Activated CD4-positive, alpha-beta memory T cell treated with anti-CD3 and anti-CD28 coated beads for 36 hours (primary cell): Measurements from ENCODE around the gene MCM3AP. TPM values are rescaled to one million over a fixed set of nuclear protein-coding genes. Genes with fewer than 3 reads are reported as not detected.

Experiments
- CTCF ChIA-PET: fragments of 350-600 bp; sonication (Branson Sonifier 250); formaldehyde crosslinking; loops from one replicate; lab custom pipeline; 2021; ENCODE audit warnings: antibody characterized with exemption, inconsistent platforms; lab: Charles Lee
- POLR2A ChIA-PET: fragments of 350-600 bp; sonication (Branson Sonifier 250); formaldehyde crosslinking; loops from one replicate; lab custom pipeline; 2021; ENCODE audit warnings: antibody characterized with exemption; lab: Charles Lee
- DNase-seq: peaks from one replicate; pipeline ENCODE4 v3.0.0-alpha.2; 2020
- H3K27ac Mint-ChIP-seq: one replicate; pipeline ENCODE4 v1.8.0; 2021; ENCODE audit warnings: mixed read lengths
- H3K27me3 Mint-ChIP-seq: one replicate; pipeline ENCODE4 v1.8.0; 2021; ENCODE audit warnings: mixed read lengths
- H3K36me3 Mint-ChIP-seq: one replicate; pipeline ENCODE4 v1.8.0; 2021; ENCODE audit warnings: mixed read lengths
- H3K4me1 Mint-ChIP-seq: one replicate; pipeline ENCODE4 v1.8.0; 2021; ENCODE audit warnings: low read depth, mixed read lengths
- H3K4me3 Mint-ChIP-seq: one replicate; pipeline ENCODE4 v1.8.0; 2021; ENCODE audit warnings: mild to moderate bottlenecking, mixed read lengths
- H3K9me3 Mint-ChIP-seq: one replicate; pipeline ENCODE4 v1.8.0; 2021; ENCODE audit warnings: mixed read lengths
- intact Hi-C: fragments of 100-400 bp; cut with micrococcal nuclease; formaldehyde crosslinking; loops from one replicate; pipeline ENCODE4 v1.15.1; 2023
- total RNA-seq, 2 experiments: library from RNA; stranded (reverse); gene quantifications; one replicate each; pipeline ENCODE4 v1.2.3, GENCODE V29; 2021

The MCM3AP gene
- total RNA-seq: 100 to 1,000 TPM; 117 to 126 TPM

DNA sequence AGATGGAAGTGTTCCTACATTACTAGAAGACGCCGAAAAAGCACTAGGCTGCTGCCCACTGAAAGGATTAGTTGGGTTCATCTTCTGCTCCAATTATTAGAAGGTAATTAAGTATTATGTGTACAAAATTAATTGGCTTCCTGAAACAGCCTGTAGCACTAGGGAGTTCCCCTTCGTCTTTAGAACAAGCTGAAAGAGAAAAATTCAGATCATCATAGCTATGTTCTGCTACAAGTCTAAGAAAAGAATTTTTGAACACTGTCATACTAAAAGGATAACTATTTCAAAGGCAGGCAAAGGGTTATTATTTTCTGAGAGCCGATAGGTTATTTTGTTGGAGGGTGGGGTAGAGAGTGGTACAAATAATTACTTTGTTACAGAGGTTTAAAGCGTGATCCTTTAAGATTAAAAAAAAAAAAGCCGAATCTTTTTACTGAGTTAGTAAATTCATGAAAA lies at the start of gene MCM3AP:
Gene MCM3AP (minus strand): TSS at position 406 of the 456 bp plus-strand sequence. CDS start 325 bp downstream, at position 81.
- H3K36me3 Mint-ChIP-seq: peaks cover 31% of the 10 kb centered on the region
- no peaks in the 10 kb centered on the region for H3K9me3 Mint-ChIP-seq
- peak within 1 kb of the TSS; percentile 98 for H3K4me3 Mint-ChIP-seq
- H3K27me3 Mint-ChIP-seq: no peaks in the 10 kb centered on the region
- H3K27ac Mint-ChIP-seq: peak within 1 kb of the TSS; percentile 96
- CTCF ChIA-PET: interaction anchor here (1.5 to 2.8 kb wide), 4 partner anchors 24 to 142 kb away, joined by 3 to 9 read pairs (median 6); a partner anchor contains a TSS
- POLR2A ChIA-PET: interaction anchor here (0.8 to 1.8 kb wide), 3 partner anchors 11 to 58 kb away, joined by 3 to 8 read pairs (median 5); partner anchors contain the start of gene C21orf58
- peaks cover 53% of the 10 kb centered on the region for H3K4me1 Mint-ChIP-seq
- no peak for DNase-seq
- intact Hi-C loops: loop anchor here (5.0 to 10.0 kb wide), 2 partner anchors 33 to 170 kb away; partner anchors contain the start of gene DIP2A

DNA sequence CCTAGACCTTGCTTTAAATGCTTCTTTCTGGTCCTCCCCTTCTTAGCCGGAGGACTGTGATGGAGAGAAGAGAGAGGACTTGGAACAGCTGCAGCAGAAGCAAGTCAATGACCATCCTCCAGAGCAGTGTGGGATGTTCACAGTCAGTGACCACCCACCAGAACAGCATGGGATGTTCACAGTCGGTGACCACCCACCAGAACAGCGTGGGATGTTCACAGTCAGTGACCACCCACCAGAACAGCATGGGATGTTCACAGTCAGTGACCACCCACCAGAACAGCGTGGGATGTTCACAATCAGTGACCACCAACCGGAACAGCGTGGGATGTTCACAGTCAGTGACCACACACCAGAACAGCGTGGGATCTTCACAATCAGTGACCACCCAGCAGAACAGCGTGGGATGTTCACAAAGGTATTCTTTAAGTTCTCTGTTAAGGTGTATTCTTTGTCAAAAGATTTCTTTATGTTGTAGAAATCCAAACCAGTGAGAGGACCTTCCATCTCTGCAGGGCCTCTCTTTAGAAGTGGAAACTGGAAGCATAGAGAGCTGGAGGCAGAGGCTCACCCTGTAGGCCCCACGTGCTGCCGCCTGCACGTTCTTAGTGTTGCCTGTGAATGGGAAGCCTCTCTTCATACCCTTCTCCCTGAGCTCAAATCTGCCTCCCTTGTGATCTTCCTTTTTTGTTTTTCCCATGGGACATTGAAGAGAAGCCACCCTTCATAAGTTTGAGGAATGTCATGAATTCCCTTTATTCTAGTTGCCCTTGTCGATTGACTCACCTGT lies 49.1 kb upstream of the MCM3AP start:
- DNase-seq: no peak
- Mint-ChIP-seq H3K9me3 (no peaks in the 10 kb centered on the region), H3K4me1 (no peaks in the 10 kb centered on the region), H3K27ac (no peak overlapping the region), H3K36me3 (peaks cover 32% of the 10 kb centered on the region), H3K27me3 (no peaks in the 10 kb centered on the region), H3K4me3 (no peak overlapping the region)
- intact Hi-C loops: no loop called here
- CTCF ChIA-PET: no interaction called here
- POLR2A ChIA-PET: no interaction called here

DNA sequence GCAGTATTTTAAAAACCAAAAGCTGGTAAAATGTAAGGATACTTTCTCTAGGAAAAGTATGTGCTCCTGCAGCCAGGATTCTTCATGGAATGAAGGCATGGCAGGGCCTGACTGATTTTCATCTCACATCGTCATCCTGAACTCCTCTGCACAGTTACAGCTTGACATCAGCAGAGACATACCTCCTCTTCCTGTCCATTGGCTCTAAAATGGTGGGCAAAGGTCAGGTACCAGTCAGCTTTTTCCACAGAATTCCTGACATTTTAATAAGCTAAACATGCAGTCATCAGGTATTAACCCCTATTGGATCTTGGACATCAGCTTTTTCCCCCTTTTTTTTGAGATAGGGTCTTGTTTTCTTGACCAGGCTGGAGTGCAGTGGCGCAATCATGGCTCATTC lies 44.4 kb upstream of the MCM3AP start:
- Mint-ChIP-seq H3K9me3 (no peaks in the 10 kb centered on the region), H3K27ac (no peak overlapping the region), H3K4me3 (no peak overlapping the region), H3K27me3 (no peaks in the 10 kb centered on the region), H3K4me1 (peaks cover 11% of the 10 kb centered on the region), H3K36me3 (peaks cover 19% of the 10 kb centered on the region)
- DNase-seq: no peak
- CTCF ChIA-PET: no interaction called here
- intact Hi-C loops: no loop called here
- POLR2A ChIA-PET: no interaction called here

DNA sequence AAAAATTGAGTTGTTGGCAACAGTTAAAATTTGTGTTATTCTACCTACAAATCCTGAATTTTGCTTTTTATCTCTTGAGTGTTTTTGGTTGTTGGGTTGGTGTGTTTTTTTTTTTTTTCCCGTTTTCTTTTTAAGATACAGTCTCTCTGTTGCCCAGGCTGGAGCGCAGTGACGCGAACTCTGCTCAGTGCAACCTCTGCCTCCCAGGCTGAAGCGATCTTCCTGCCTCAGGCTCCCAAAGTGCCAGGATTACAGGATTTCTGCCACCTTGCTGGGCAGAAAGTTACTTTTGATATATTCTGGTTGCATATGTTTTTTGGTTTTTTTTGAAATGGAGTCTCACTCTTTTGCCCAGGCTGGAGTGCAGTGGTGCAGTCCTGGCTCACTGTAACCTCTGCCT lies 42.7 kb upstream of the MCM3AP start:
- Mint-ChIP-seq H3K9me3 (no peaks in the 10 kb centered on the region), H3K27me3 (no peaks in the 10 kb centered on the region), H3K4me3 (no peak overlapping the region), H3K27ac (no peak overlapping the region), H3K4me1 (peaks cover 11% of the 10 kb centered on the region), H3K36me3 (peaks cover 22% of the 10 kb centered on the region)
- intact Hi-C loops: no loop called here
- no peak for DNase-seq
- CTCF ChIA-PET: interaction anchor here (0.6 kb wide), 1 partner anchor 361 kb away, joined by 3 read pairs; no protein-coding TSS in a partner anchor
- POLR2A ChIA-PET: no interaction called here

DNA sequence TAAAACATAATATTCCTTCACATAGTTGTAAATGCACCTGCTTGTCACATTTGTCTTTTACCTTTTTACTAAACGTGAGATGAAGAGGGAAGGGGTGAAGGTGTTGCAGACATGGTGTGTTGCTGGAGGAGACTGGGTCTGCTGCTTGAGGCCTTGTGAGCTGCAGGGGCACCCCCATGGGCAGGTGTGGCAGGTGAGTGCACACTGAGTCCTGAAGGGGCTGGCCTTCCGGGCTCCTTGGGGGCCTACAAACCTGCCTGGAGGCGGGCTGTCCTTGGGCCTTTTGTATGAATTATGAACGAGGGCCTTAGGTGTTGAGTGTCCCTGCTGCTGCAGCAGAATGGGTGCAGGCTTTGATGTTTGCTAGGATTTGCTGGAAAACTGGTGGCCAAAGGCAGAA lies 42.3 kb upstream of the MCM3AP start:
- peaks cover 26% of the 10 kb centered on the region for H3K36me3 Mint-ChIP-seq
- no peak for DNase-seq
- ChIA-PET POLR2A (no interaction called here), CTCF (no interaction called here)
- no peak overlapping the region for H3K27ac Mint-ChIP-seq
- H3K27me3 Mint-ChIP-seq: no peaks in the 10 kb centered on the region
- no peaks in the 10 kb centered on the region for H3K9me3 Mint-ChIP-seq
- H3K4me3 Mint-ChIP-seq: no peak overlapping the region
- intact Hi-C loops: no loop called here
- peaks cover 11% of the 10 kb centered on the region for H3K4me1 Mint-ChIP-seq

DNA sequence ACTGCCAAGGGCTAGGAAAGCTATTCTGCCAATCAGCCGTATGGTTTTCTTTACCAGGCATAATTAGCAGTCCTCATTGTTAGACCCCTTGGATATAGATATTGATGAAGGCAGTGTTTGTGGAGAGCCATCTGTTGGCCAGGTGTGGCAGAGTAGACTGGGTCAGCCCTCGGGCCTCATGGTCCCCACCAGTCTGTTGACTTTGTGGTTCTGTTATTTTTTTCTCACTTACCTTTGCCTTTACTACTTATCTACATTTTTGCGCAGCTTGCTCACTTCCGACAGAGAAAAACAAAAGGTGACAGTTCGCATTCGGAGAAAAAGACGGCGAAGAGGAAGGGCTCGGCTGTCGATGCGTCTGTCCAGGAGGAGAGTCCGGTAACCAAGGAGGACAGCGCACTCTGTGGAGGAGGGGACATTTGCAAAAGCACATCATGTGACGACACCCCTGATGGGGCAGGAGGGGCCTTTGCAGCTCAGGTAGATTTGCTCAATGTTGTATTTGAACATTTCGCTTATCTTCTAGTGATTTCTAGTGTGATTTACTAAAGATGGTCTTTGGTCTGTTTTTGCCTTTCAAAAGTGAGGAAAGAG lies 40.8 kb upstream of the MCM3AP start:
- Mint-ChIP-seq H3K4me1 (peaks cover 21% of the 10 kb centered on the region), H3K36me3 (peaks cover 39% of the 10 kb centered on the region), H3K27ac (no peak overlapping the region), H3K9me3 (no peaks in the 10 kb centered on the region), H3K27me3 (no peaks in the 10 kb centered on the region), H3K4me3 (no peak overlapping the region)
- DNase-seq: no peak
- POLR2A ChIA-PET: interaction anchor here (1.1 kb wide), 1 partner anchor 31 kb away, joined by 3 read pairs; no protein-coding TSS in a partner anchor
- CTCF ChIA-PET: interaction anchor here (0.9 to 1.7 kb wide), 4 partner anchors 29 to 183 kb away, joined by 3 to 8 read pairs (median 4); partner anchors contain the start of genes MCM3AP and YBEY
- intact Hi-C loops: no loop called here

DNA sequence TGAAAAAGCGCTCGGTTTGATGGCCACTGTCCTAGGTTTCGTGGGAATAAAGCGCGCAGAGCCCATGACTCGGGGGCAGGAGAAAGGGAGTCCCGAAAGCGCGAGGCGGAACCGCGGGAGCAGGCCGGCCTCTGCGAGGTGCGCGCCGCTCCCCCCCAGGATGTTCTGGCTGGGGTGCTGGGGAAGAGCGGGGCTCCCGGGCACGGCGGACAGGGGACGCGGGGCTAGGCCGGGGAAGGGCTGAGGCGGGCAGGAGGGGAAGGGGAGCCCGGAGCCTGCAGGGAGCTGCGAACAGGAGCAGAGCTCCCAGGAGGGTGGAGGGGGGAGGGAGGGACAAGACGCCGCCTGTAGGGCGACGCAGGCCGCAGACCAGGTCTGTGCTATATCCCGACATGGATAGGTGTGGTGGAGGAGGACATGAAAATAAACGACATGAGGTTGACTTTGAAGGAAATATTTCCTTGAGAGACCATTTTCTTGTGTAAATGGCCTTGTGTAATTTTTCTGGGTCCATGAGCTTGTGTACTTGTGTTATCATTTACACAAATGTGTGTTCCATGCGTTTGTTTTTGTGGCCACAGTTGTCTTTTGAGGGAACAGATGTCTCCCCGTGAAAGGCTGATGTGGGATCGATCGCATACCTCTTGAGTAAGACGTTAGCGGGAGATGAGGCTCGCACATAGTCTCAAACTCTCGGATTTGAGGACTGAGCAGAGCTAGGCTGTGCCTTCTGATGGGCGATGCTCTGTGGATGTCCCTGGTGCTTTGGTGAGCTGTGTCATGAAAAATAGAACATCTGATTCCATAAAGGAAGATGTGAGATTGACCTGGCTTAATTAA lies 39.9 kb upstream of the MCM3AP start:
- Mint-ChIP-seq H3K4me1 (peaks cover 29% of the 10 kb centered on the region), H3K4me3 (peak overlapping the region; percentile 84), H3K27ac (peak overlapping the region; percentile 74), H3K9me3 (no peaks in the 10 kb centered on the region), H3K27me3 (no peaks in the 10 kb centered on the region), H3K36me3 (peaks cover 44% of the 10 kb centered on the region)
- intact Hi-C loops: loop anchor here (2.0 kb wide), 2 partner anchors 96 to 182 kb away; partner anchors contain the start of gene LSS
- ChIA-PET CTCF (interaction anchor here (0.8 to 1.7 kb wide), 6 partner anchors 28 to 182 kb away, joined by 3 to 8 read pairs (median 3); partner anchors contain the start of genes MCM3AP and YBEY), POLR2A (interaction anchor here (1.1 kb wide), 1 partner anchor 30 kb away, joined by 3 read pairs; no protein-coding TSS in a partner anchor)
- peak; percentile 61 for DNase-seq

DNA sequence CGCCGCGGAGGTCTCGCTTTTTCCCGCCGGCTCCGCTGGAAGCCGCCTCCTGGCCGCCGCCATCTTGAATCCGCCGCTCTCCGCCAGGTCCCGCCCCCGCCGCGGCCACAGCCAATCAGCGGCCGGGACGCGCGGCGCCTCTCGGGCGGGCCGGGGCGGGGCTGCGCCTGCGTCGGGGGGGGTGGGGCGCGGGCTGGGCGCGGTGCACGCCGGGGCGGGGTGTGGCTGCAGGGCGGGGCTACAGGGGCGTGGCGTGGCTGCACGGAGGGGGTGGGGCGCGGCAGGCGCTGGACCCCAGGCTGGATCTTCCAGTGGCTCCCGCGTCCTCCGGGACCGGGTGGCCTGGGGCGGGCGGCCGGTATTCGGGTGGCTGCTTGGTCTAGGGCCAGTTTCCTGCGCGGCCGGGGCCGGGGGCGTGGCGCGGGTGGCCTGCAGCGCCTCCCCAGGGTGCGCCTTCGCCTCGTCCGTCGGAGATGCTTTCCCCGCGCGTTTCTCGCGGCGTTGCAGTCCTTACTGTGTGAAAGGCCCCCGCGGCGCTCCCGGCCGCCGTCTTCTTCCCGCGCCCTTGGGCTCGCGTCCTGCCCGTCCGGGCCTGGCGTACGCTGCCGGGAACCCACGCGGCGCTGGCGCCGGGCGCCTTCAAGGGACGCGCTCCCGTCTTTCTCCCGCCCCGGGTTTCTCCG lies 39.1 kb upstream of the MCM3AP start:
- DNase-seq: peak; percentile 89
- H3K27me3 Mint-ChIP-seq: no peaks in the 10 kb centered on the region
- ChIA-PET POLR2A (no interaction called here), CTCF (interaction anchor here (1.2 to 1.7 kb wide), 3 partner anchors 28 to 181 kb away, joined by 3 to 8 read pairs (median 6); partner anchors contain the start of genes MCM3AP and YBEY)
- peak overlapping the region; percentile 90 for H3K4me3 Mint-ChIP-seq
- H3K9me3 Mint-ChIP-seq: no peaks in the 10 kb centered on the region
- peaks cover 30% of the 10 kb centered on the region for H3K4me1 Mint-ChIP-seq
- intact Hi-C loops: loop anchor here (1.0 to 2.0 kb wide), 4 partner anchors 38 to 182 kb away; partner anchors contain the start of genes DIP2A, LSS and YBEY
- H3K27ac Mint-ChIP-seq: peak overlapping the region; percentile 95
- H3K36me3 Mint-ChIP-seq: peaks cover 44% of the 10 kb centered on the region

DNA sequence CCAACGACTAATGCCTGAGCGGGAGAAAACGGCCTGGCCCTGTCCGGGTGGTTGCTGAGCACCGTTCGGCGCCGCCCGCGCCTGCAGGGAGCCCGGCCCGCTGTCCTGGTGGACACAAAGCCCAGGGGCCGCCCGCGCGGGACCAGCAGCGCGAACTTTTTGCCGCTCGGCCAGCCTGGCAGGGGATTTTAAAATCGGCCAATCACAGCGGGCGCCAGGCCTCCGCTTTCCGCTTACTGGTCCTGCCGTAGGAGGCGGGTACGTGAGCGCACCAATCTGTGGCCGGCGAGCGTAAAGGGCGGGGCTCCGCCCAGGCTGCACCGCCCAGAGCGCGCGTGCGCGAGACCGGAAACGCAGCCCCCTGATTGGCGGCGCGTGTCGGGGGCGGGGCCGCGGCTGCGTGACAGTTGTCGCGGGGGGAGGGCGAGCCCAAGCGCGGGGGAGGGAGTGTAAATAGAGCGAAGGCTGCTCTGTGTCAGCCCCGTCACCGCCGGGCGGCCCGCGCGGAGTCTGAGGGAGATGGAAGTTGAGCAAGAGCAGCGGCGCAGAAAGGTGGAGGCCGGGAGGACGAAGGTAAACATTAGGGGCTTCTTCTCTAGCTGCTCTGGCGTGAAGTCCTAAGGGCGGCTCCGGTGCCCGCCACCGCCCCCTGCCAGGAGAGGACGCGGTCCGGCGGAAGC lies 38.4 kb upstream of the MCM3AP start, which contains the start of the genes C21orf58 and PCNT:
Gene C21orf58 (minus strand): TSS at position 161 of the 680 bp plus-strand sequence. CDS start 1,132 bp downstream, outside the sequence.
Gene PCNT (plus strand): TSS at position 447 of the 680 bp plus-strand sequence. CDS start 73 bp downstream, at position 520.
- no peaks in the 10 kb centered on the region for H3K9me3 Mint-ChIP-seq
- intact Hi-C loops: loop anchor here (1.0 to 2.0 kb wide), 4 partner anchors 38 to 181 kb away; partner anchors contain the start of genes DIP2A, LSS and YBEY
- H3K4me1 Mint-ChIP-seq: peaks cover 30% of the 10 kb centered on the region
- peak; percentile 98 for DNase-seq
- POLR2A ChIA-PET: interaction anchor here (1.0 to 2.1 kb wide), 2 partner anchors 27 to 38 kb away, joined by 5 to 13 read pairs; partner anchors contain the start of genes MCM3AP and YBEY
- peak within 1 kb of the TSS; percentile 95 for H3K27ac Mint-ChIP-seq
- peak within 1 kb of the TSS; percentile 90 for H3K4me3 Mint-ChIP-seq
- H3K36me3 Mint-ChIP-seq: peaks cover 41% of the 10 kb centered on the region
- CTCF ChIA-PET: interaction anchor here (1.4 to 1.5 kb wide), 2 partner anchors 38 to 170 kb away, joined by 6 to 9 read pairs; partner anchors contain the start of genes MCM3AP and YBEY
- no peaks in the 10 kb centered on the region for H3K27me3 Mint-ChIP-seq

DNA sequence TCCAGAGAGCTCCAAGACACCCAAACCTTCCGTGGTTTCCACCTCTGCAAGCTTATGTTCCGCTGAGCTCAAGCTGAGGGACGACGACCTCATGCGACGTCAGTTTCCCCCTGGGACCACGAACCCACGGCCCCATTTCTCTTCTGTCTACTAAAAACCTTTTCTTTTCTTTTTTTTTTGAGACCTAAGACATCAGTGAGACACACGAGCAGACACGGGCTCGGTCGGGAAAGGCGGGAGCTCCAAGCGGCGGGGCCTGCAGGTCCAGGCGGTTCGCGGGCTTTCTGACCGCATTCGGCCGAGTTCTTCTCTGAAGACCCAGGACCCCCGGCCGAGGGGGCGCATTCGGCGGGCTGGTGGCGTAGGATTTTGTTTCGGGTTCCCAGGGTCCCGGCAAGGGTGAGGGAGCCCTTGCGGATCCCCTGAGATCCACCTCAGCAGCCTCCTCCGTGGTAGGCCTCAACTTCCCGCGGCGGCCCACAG lies 37.9 kb upstream of the MCM3AP start:
- Mint-ChIP-seq H3K27ac (peak overlapping the region; percentile 95), H3K9me3 (no peaks in the 10 kb centered on the region), H3K27me3 (no peaks in the 10 kb centered on the region), H3K4me1 (peaks cover 30% of the 10 kb centered on the region), H3K4me3 (peak overlapping the region; percentile 90), H3K36me3 (peaks cover 39% of the 10 kb centered on the region)
- intact Hi-C loops: no loop called here
- POLR2A ChIA-PET: interaction anchor here (1.0 to 2.1 kb wide), 2 partner anchors 26 to 38 kb away, joined by 5 to 13 read pairs; partner anchors contain the start of genes MCM3AP and YBEY
- no peak for DNase-seq
- CTCF ChIA-PET: interaction anchor here (0.7 to 1.5 kb wide), 3 partner anchors 38 to 170 kb away, joined by 3 to 9 read pairs (median 6); partner anchors contain the start of genes MCM3AP and YBEY
